ENCODE results near the gene CCDC134.

DNA sequence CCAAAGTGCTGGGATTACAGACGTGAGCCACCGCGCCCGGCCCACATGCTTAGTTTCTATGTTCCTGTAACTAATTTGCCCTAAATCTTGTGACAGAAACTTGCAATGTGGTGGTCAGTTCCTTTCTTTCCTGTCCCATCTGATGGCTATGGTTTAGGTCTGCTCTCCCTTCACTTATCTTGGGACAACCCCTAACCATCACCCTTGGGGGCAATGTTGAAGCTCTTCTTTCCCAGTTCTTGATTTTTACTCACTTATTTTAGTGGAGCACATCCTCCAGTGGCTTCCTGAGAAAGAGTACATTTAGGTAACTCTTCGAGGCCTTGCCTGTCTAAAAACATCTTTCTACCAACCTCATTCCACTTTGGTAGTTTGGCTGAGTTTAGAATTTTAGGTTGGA, 39.7 kb downstream of the CCDC134 start:
- TF ChIP-seq POLR2AphosphoS5 (IDR thresholded peaks at IDR 0.05; ENCODE audit: insufficient read depth, low read depth, low read length) (no peak), POLR2A (IDR thresholded peaks at IDR 0.05; ENCODE audit: low read depth, low read length) (no peak), EZH2 (IDR thresholded peaks at IDR 0.05; ENCODE audit: borderline replicate concordance, low read depth, low read length, severe bottlenecking) (no peak), FOS (IDR thresholded peaks at IDR 0.05; ENCODE audit: borderline replicate concordance, insufficient read depth, low read length) (no peak)
- TF ChIP-seq, protein P1, sequence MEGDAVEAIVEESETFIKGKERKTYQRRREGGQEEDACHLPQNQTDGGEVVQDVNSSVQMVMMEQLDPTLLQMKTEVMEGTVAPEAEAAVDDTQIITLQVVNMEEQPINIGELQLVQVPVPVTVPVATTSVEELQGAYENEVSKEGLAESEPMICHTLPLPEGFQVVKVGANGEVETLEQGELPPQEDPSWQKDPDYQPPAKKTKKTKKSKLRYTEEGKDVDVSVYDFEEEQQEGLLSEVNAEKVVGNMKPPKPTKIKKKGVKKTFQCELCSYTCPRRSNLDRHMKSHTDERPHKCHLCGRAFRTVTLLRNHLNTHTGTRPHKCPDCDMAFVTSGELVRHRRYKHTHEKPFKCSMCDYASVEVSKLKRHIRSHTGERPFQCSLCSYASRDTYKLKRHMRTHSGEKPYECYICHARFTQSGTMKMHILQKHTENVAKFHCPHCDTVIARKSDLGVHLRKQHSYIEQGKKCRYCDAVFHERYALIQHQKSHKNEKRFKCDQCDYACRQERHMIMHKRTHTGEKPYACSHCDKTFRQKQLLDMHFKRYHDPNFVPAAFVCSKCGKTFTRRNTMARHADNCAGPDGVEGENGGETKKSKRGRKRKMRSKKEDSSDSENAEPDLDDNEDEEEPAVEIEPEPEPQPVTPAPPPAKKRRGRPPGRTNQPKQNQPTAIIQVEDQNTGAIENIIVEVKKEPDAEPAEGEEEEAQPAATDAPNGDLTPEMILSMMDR (IDR thresholded peaks at IDR 0.05; ENCODE audit: extremely low read depth in 1 of 2, insufficient read depth in 1 of 2, low read depth in 1 of 2, low read length in 2 of 2): no peak
- TF ChIP-seq, protein P2, sequence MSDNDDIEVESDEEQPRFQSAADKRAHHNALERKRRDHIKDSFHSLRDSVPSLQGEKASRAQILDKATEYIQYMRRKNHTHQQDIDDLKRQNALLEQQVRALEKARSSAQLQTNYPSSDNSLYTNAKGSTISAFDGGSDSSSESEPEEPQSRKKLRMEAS (IDR thresholded peaks at IDR 0.05; ENCODE audit: insufficient read depth, insufficient read length): no peak
